ENCODE measurements around the gene RALBP1. TPM values are rescaled to one million over a fixed set of nuclear protein-coding genes. Genes with fewer than 3 reads are reported as not detected.

RALBP1 gene
- total RNA-seq, 2 donors from 2014 or later = 58.2 to 64.8 TPM

DNA sequence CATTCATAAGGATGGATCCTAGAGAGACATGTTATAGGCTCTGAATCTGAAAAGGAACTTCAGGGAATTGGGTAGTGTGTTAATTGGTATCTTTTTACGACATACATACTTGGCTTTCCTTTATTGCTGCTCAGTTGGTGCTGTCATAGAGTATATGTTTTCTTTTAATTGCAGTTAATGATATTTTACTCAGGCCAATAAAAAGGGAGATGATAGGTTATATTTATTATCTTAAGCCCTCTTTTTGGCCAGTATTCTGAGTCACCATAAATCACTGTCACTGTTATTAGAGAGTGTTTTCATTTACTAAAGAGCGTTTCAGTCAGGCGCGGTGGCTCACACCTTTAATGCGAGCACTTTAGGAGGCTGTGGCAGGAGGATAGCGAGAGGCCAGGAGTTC, 47.6 kb downstream of the RALBP1 start:
- no peak overlapping the region for H3K4me3 ChIP-seq
- DNase-seq (ENCODE audit: low spot score) = no peak
- H3K27me3 ChIP-seq (replicated peaks; ENCODE audit: insufficient read depth) = no peaks in the 10 kb centered on the region
- H3K4me1 ChIP-seq (replicated peaks) = no peaks in the 10 kb centered on the region
- 75% methylated on average over 6 of the region's 6 CpGs for WGBS
- no peak for TF ChIP-seq POLR2AphosphoS5 (IDR thresholded peaks at IDR 0.05)
- TF ChIP-seq POLR2A (IDR thresholded peaks at IDR 0.05) = no peak
- TF ChIP-seq, protein P1, sequence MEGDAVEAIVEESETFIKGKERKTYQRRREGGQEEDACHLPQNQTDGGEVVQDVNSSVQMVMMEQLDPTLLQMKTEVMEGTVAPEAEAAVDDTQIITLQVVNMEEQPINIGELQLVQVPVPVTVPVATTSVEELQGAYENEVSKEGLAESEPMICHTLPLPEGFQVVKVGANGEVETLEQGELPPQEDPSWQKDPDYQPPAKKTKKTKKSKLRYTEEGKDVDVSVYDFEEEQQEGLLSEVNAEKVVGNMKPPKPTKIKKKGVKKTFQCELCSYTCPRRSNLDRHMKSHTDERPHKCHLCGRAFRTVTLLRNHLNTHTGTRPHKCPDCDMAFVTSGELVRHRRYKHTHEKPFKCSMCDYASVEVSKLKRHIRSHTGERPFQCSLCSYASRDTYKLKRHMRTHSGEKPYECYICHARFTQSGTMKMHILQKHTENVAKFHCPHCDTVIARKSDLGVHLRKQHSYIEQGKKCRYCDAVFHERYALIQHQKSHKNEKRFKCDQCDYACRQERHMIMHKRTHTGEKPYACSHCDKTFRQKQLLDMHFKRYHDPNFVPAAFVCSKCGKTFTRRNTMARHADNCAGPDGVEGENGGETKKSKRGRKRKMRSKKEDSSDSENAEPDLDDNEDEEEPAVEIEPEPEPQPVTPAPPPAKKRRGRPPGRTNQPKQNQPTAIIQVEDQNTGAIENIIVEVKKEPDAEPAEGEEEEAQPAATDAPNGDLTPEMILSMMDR (IDR thresholded peaks at IDR 0.05) = no peak
- intact Hi-C loops (cut with DNase I) = no loop called here
- H3K9me3 ChIP-seq = no peaks in the 10 kb centered on the region
- no peak overlapping the region for H3K27ac ChIP-seq
- no peaks in the 10 kb centered on the region for H3K36me3 ChIP-seq

DNA sequence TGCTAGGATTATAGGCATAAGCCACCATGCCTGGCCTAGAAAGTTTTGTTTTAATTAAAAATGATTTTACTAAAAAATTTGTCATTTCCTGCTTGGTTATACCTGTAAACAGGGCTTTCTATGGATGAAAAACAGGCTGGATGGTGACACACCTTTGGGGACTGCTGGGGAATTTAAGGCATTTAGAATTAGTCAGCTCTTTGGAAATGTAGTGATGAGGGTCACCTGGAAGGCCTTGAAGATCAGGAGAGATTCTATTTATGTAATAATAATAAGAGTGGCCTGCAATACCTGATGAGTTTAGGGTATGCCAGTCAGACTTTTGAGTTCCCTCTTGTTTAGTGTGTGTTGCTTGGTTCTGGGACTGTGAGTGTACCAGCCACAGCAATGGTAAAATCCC, 51.1 kb downstream of the RALBP1 start:
- no peak for DNase-seq (ENCODE audit: low spot score)
- Histone ChIP-seq H3K4me1 (replicated peaks) (no peaks in the 10 kb centered on the region), H3K27ac (no peak overlapping the region), H3K4me3 (no peak overlapping the region), H3K36me3 (no peaks in the 10 kb centered on the region), H3K27me3 (replicated peaks; ENCODE audit: insufficient read depth) (no peaks in the 10 kb centered on the region), H3K9me3 (no peaks in the 10 kb centered on the region)
- intact Hi-C loops (cut with DNase I) = no loop called here
- TF ChIP-seq POLR2A (IDR thresholded peaks at IDR 0.05) (no peak), POLR2AphosphoS5 (IDR thresholded peaks at IDR 0.05) (no peak)
- TF ChIP-seq, protein P1 (IDR thresholded peaks at IDR 0.05) = no peak

DNA sequence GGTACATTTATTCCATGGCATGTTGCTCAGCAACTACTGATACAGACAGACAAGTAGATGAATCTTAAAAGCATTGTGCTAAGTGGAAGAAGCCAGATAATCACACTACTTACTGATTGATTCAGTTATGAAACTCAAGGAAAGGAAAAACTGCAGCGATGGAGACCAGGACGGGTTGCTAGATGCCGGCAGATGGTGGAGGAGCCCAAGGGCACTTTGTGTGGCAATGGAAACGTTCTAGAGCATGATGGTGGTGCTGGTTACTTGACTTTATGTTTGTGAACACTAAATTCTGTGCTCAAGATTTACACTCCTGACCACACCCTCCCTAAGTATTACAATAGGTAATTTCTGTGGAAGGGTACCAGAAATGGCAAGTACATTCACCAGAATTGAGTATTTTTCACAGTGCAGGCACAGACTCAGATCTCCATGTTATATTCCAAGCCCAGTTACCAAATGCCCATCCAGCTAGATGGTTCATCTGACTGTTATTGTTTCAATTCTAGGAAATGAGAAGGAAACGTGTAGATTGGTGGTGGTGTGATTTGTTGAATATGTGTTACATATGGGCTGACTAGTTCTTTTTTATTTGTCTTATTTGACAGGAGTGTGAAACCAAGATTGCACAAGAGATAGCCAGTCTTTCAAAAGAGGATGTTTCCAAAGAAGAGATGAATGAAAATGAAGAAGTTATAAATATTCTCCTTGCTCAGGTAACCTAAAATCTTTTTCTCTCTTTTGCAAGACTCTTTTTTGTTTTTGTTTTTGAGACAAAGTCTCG, 55.1 kb downstream of the RALBP1 start:
- Histone ChIP-seq H3K27ac (no peak overlapping the region), H3K27me3 (replicated peaks; ENCODE audit: insufficient read depth) (no peaks in the 10 kb centered on the region), H3K36me3 (peaks cover 0 to 6% of the 10 kb centered on the region in 2 donors), H3K4me3 (no peak overlapping the region), H3K4me1 (replicated peaks) (no peaks in the 10 kb centered on the region), H3K9me3 (no peaks in the 10 kb centered on the region)
- no peak for TF ChIP-seq POLR2AphosphoS5 (IDR thresholded peaks at IDR 0.05)
- TF ChIP-seq, protein P1 (IDR thresholded peaks at IDR 0.05) = no peak
- no peak for TF ChIP-seq POLR2A (IDR thresholded peaks at IDR 0.05)
- intact Hi-C loops (cut with DNase I) = no loop called here
- WGBS = 89% methylated on average over 6 of the region's 6 CpGs
- no peak for DNase-seq (ENCODE audit: low spot score)

DNA sequence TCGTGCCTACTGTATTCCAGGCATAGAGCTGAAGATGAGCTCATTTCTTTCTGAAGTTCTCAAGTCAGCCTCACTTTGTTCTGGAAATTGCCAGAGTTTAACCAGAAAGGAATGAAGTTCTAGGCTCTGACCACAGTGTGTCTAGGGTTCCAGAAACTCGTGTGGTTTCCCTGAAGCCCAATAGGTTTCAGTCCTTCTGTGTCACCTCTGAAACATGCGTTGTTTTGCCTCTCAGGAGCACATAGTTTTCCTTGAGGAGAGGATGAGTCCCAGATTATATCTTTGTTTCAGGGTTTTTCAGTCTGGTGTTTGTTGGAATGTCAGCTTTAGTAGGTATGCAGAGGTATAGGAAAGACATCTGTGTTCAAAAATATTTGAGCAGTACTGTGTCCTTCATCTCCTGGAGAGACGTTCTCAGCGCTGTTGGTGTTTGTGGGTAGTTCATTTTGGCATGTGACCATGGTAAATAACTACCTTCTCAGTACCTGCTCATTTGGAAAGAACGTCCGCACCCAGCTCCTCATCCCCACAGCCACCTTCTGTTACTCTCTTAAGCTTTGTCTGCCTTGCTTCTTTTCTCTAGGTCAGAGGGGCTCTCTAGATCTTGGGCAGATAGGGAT, 56.6 kb downstream of the RALBP1 start:
- DNase-seq (ENCODE audit: low spot score) = no peak
- H3K36me3 ChIP-seq = peaks cover 0 to 6% of the 10 kb centered on the region in 2 donors
- H3K4me1 ChIP-seq (replicated peaks) = no peaks in the 10 kb centered on the region
- TF ChIP-seq POLR2A (IDR thresholded peaks at IDR 0.05) (no peak), POLR2AphosphoS5 (IDR thresholded peaks at IDR 0.05) (no peak)
- TF ChIP-seq, protein P1 (IDR thresholded peaks at IDR 0.05) = no peak
- H3K27me3 ChIP-seq (replicated peaks; ENCODE audit: insufficient read depth) = no peaks in the 10 kb centered on the region
- no peak overlapping the region for H3K4me3 ChIP-seq
- H3K27ac ChIP-seq = no peak overlapping the region
- intact Hi-C loops (cut with DNase I) = no loop called here
- no peaks in the 10 kb centered on the region for H3K9me3 ChIP-seq
- 78% methylated on average over 7 of the region's 7 CpGs for WGBS

DNA sequence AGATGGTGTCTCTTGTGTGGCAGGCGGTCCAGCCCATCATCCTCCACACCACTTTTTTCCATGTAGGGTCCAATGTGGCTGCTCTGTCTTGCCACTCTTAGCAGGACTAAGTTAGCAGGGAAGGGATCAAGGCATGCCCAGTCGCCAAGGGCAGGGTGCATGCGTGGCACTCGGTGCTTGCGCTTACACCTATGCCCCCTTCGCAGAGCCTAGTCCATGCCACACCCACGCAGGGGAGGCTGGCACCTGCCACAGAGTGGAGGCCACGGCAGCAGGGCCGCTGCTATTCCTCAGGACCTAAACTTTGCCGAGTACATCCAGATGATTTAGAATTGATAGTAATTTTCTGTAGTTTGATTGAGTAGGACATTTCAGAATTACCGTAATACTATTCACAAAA, 59.5 kb downstream of the RALBP1 start:
- H3K4me1 ChIP-seq (replicated peaks) = no peaks in the 10 kb centered on the region
- intact Hi-C loops (cut with DNase I) = no loop called here
- H3K4me3 ChIP-seq = no peak overlapping the region
- TF ChIP-seq POLR2A (IDR thresholded peaks at IDR 0.05) = no peak
- TF ChIP-seq, protein P1 (IDR thresholded peaks at IDR 0.05) = no peak
- no peak for TF ChIP-seq POLR2AphosphoS5 (IDR thresholded peaks at IDR 0.05)
- no peaks in the 10 kb centered on the region for H3K9me3 ChIP-seq
- DNase-seq (ENCODE audit: low spot score) = no peak
- H3K27ac ChIP-seq = no peak overlapping the region
- 92% methylated on average over 11 of the region's 11 CpGs for WGBS
- peaks cover 0 to 6% of the 10 kb centered on the region in 2 donors for H3K36me3 ChIP-seq
- H3K27me3 ChIP-seq (replicated peaks; ENCODE audit: insufficient read depth) = no peaks in the 10 kb centered on the region
